ENCODE results near the gene KCNK5.

The KCNK5 gene

DNA sequence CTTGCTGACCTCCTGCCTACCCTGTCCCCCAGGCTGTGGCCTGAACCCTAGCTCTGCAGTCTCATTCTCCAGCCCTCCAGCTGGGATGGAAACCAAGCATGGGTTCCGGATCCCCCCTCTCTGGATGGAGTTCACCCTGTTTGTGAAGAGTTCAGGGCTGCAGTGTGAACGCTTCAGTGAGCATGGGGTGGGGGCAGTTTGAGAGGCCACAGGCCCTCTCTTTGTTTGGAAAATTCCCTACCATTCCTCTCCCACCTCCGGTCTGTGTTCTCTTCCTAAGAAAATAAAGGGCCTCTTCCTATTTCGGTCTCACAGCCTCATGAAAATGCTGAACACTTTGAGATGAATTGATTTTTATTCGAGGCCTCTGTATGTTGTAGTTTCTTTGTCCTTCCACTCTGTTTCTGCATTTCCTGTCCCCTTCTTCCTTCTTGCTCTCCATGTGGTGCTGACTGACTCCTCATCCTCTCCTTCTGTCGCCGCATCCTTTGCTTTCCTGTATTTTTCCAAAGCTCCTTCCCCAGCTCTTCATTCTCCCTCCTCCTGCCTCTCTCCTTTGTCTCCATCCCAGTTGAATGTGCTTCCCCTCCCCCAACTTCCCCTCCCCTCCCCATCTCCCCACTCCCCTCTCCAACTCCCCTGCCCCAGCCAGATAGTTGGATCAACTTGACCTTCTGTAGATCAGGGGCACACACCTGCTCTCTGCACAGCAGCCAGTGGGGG is 2.4 kb upstream of the KCNK5 start:
- no peak for DNase-seq (ENCODE audit: low read depth)
- TF ChIP-seq, protein P1, sequence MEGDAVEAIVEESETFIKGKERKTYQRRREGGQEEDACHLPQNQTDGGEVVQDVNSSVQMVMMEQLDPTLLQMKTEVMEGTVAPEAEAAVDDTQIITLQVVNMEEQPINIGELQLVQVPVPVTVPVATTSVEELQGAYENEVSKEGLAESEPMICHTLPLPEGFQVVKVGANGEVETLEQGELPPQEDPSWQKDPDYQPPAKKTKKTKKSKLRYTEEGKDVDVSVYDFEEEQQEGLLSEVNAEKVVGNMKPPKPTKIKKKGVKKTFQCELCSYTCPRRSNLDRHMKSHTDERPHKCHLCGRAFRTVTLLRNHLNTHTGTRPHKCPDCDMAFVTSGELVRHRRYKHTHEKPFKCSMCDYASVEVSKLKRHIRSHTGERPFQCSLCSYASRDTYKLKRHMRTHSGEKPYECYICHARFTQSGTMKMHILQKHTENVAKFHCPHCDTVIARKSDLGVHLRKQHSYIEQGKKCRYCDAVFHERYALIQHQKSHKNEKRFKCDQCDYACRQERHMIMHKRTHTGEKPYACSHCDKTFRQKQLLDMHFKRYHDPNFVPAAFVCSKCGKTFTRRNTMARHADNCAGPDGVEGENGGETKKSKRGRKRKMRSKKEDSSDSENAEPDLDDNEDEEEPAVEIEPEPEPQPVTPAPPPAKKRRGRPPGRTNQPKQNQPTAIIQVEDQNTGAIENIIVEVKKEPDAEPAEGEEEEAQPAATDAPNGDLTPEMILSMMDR (IDR thresholded peaks at IDR 0.05; ENCODE audit: control insufficient read depth, extremely low read depth, insufficient read depth) = no peak
- H3K4me3 ChIP-seq (ENCODE audit: low read depth, low read length) = no peak overlapping the region

GRCh38 chr6:39230654-39231035 is 1.4 kb upstream of the KCNK5 start:
- TF ChIP-seq, protein P1 (IDR thresholded peaks at IDR 0.05; ENCODE audit: control insufficient read depth, extremely low read depth, insufficient read depth) = no peak
- DNase-seq (ENCODE audit: low read depth) = no peak
- H3K4me3 ChIP-seq (ENCODE audit: low read depth, low read length) = no peak overlapping the region

GRCh38 chr6:39228111-39228971 is 934 bp downstream of the KCNK5 start:
- DNase-seq (ENCODE audit: low read depth) = no peak
- TF ChIP-seq, protein P1 (IDR thresholded peaks at IDR 0.05; ENCODE audit: control insufficient read depth, extremely low read depth, insufficient read depth) = no peak
- peak overlapping the region; percentile 57 for H3K4me3 ChIP-seq (ENCODE audit: low read depth, low read length)

DNA sequence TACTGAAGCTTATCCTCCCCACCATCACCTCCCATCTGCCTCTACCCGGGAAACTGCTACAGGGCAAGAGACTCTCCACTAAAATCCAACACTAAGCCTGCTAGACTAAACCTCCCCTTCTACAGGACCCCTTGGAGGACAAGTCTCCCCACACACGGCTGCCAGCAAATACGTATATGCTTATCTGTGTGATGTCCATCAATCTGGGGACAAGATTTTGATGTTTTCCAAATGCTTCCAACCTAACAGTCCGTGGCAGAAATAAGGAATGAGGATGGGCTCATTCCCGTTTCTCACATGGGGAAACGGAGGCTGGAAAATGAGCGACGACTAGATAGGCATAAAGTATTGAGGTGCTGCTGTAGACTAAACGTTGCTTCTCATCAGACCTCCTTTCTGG is 1.8 kb downstream of the KCNK5 start:
- no peak for DNase-seq (ENCODE audit: low read depth)
- no peak overlapping the region for H3K4me3 ChIP-seq (ENCODE audit: low read depth, low read length)
- TF ChIP-seq, protein P1 (IDR thresholded peaks at IDR 0.05; ENCODE audit: control insufficient read depth, extremely low read depth, insufficient read depth) = no peak

GRCh38 chr6:39226639-39227329 is 2.5 kb downstream of the KCNK5 start:
- H3K4me3 ChIP-seq (ENCODE audit: low read depth, low read length) = no peak overlapping the region
- no peak for DNase-seq (ENCODE audit: low read depth)
- TF ChIP-seq, protein P1 (IDR thresholded peaks at IDR 0.05; ENCODE audit: control insufficient read depth, extremely low read depth, insufficient read depth) = no peak

DNA sequence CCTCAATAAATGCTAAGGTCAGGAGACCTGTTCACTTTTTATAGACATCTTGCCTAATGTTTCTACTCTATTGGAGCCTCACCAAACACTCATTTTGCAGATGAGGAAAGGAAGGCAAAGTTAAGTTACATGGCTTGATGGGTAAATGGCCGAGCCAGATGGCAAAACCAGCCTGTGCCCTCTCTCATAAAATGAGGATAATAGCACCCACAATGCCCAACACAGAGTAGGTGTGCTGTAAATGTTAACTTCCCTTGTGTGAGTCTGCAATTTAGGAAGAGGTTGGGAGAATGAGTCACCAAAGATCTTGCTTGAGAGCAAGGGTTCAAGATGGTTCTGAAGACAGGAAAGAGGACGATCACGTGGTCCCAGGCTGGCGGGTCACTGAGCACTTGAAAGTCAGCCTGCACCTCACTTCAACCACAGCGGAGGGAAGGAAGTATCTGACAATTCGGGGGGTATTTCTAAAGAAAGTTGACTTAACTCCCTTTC is 3.3 kb downstream of the KCNK5 start:
- H3K4me3 ChIP-seq (ENCODE audit: low read depth, low read length) = no peak overlapping the region
- DNase-seq (ENCODE audit: low read depth) = no peak
- TF ChIP-seq, protein P1 (IDR thresholded peaks at IDR 0.05; ENCODE audit: control insufficient read depth, extremely low read depth, insufficient read depth) = no peak

All from LNCaP clone FGC (cell line).